ENCODE results near the gene CTSV.
A peak's percentile ranks its signal among the peaks of the same experiment; 100 is the strongest.
"Not testable (repeated sequence)": the region's sequence is repeated elsewhere in the genome, so short reads cannot be mapped to it uniquely, and the experiment has no call there.

The CTSV gene

DNA sequence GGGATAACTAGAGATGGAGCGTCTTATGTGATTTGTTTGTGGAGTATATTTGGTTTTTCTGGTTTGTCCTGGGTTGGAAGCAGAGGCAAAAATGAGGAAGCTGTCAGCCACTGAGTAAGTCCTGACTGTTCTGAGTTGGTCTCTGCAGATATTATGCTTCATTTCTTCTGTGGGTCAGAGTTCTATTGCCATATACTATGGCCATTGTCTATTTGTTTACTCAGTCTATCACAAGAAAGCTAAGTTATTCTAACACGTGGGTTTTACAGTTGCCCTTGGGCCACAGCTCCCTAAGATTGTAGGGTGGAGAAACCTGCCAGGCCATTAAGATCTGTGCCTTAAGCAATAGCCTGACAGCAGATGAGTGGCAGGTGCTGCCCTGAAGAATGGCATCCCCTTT, 3.0 kb upstream of the CTSV start:
- no peak for DNase-seq (ENCODE audit: low read depth in 2 of 2)

DNA sequence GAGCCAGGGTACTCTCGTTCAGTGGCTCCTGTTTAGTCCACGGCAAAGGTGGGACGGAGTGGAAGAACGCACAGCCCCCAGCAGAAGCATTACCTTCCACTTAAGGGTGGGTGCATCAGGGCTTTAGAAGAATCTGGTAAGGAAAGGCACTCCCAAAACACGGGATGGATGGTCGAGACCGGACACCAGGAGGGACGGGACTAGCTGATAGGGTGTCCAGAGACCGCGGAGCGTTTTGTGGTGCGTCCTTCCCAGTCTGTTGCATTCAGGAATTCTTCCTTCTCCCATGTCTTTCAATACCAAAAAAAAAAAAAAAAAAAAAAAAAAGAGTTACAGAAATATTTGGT, 545 bp upstream of the CTSV start:
- no peak for DNase-seq (ENCODE audit: low read depth in 2 of 2)

DNA sequence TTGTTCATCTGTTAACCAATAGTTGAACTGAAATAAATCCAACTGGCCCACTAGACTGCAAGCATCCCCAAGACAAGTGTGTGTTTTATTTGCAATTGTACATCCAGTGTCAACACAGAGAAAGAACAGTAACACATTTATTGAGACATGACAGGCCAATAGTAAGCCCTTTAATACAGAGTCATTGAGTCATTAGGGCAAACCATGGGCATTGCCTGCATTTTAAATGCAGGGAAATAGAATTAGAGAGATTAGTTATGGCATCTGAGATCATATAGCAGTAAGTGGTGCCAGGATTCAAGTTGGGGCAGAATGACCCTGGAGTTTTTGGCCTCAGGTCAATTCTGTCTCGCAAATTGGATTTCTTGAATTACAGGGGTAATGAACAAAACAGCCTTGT, 15.4 kb downstream of the CTSV start:
- DNase-seq (ENCODE audit: low read depth in 2 of 2): not testable (repeated sequence)

DNA sequence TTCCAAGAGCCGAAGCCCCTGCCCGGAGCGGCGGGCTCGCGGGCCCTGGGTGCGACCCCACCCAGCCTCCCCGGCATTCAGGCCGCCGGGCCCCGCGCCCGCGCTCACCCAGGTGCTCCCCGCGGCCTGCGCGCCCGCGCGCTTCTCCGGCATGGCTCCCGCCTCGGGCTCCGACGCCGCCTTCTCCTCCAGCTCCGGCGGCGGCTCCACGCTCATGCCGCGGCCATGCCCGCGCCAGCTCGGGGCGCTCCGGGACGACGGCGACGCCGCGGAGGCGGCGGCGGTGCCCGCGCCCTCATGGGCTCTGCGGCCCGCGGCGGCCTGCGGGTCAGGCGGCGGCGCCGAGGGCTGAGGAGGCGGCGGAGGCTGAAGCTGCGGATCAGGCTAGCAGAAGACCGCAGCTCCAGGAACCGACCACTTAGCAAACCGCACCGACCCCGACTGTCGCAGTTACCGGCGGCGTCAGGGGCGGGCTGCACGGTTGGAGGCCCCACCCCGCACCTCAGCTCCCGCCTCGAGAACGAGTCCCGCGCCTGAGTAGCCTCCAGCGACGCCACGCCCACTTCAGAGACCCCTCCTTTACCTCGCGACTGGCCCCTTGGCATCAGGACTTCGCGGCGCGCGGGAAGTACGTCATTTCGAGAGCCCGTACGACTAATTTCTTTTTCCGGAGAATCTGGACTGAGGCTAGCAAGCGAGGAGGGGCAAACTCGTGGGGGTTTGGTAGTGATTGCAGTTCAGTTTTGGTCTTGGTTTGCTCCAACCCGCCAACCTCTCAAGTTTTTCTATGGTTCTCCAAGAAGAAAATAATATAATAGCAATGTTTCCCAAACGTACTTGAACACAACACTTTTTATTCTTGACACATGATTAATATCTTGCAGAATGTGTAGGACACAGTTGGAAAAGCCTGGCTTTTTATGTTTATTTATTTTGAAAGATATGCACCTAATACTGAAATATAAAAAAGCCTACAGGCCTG, 25.5 kb downstream of the CTSV start:
- DNase-seq (ENCODE audit: low read depth in 2 of 2): peak; percentile 62 to 64

DNA sequence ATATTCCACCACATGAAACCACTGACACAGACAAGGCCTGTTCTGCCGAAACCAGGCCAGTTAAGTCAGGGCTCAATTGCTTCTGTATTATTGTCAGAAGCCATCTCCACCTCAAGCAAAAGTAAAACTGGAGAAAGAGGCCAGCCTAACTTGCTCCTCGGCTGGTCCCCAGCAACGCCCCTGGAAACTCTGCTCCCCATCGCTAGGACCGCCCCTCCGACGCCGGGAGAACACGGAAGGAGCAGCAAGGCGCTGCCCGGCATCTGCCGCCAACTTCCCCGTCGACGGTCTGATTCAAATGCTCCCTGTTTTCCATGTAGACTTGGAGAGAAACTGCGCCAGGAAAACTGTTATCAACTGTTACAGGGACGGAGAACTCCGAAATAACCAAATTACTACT, 26.3 kb downstream of the CTSV start:
- not testable (repeated sequence) for DNase-seq (ENCODE audit: low read depth in 2 of 2)

DNA sequence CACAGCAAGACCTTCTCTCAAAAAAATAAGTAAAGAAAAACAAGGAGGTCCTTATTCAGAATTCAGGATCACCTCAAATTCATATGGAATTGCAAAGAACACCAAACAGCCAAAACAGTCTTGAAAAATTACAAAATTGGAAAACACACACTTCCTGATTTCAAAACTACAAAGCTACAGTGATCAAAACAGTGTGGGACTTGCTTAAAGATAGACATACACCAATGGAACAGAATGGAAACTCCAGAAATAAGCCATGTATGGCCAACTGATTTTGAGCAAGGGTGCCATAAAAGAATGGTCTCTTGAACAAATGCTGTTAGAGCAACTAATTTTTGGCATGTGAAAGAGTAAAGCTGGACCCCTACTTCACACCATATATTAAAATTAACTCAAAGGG, 36.7 kb downstream of the CTSV start:
- DNase-seq (ENCODE audit: low read depth in 2 of 2): not testable (repeated sequence)

DNA sequence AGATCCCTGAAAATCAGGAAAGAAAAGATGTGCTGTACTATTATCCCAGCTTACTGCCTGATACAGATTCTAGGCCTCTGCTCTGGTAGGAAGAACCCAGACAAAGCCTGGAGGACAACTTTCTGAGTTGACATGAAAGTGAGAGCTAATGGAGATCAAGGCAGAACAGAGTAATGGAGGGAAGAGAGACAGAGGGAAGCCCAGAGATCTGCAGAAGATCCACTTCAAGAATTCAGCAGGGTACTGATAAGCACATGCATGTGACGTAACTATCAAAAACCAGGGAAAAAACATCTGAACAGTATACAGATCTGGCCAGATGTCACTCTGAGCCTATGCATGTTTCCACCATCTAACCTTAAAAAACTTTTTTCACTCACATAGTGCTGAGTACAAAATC, 37.6 kb downstream of the CTSV start:
- DNase-seq (ENCODE audit: low read depth in 2 of 2): not testable (repeated sequence)

DNA sequence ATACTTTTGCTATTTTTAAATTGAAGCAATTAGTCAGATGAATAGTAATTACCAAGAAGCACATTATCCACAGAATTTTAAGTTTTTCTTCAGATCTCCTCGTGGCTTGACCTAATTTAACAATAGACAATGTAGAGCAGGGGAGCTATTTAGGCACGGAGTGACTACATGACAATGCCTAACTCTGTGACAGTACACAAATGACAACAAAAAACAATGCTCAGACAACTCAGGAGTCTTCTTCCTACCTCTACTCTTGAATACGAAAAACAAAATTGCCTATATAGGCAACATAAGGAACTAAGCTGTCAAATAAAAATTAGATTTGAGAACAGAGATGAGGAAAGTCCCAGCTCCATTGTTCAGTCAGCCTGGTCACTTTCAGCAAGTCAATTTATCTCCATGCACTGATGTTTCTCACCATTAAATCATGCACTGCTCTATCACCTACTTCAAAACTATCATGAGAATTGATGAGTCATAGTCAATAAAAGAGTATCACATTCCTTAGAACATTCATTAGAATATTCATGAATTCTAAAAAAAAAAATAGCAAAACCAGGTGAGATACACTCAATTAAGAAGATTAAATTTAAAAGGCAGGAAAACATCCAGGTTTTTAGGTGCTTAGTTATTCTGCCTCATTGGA, 38.7 kb downstream of the CTSV start:
- DNase-seq (ENCODE audit: low read depth in 2 of 2): not testable (repeated sequence)

DNA sequence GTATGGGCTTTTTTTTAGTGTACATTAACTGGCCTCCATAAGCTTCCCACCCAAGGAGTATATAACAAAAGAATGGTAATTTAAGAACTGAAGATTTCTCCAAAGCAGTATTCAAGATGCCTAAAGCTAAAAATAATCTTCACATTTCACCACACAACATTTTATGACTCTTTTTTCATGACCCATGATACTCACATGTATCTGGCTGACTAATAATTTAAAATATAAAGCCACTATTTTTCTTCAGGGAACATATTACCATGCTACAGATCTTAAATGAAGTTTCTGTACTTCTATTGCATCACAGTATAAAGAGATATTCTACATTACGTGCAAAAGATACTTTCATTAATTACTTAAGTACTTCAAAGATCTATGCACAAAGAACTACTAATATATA, 39.2 kb downstream of the CTSV start:
- not testable (repeated sequence) for DNase-seq (ENCODE audit: low read depth in 2 of 2)

DNA sequence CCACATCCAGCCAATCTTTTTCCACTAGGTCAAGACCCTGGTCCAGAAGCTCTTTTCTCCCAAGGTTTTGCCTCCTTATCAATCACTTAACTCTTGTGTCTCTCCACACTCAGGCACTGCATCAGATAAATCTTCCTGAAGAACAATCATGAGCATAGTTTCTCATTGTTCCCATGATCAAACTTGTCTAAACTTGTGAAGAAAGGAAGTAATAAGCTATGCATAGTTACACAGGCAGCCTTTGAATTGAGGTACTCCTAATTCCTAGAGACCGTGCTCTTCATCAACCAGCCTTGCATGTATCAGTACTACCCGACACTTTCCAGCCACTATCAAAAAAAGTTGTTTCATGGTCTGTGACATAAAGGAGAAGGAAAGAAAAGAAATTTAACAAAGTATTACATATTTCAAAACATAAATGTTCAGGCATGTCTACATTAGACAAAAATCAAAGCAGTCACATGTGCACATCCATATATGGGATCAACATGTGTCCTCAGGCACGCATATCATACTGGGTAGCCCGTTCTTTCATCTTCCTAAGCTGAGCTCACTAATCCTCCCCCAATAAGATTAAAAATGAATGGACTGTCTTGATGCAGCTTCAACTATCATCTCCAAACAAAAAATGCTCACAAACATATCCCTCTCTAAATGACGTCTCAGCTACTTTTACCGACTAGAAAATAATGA, 41.8 kb downstream of the CTSV start:
- DNase-seq (ENCODE audit: low read depth in 2 of 2): not testable (repeated sequence)

DNA sequence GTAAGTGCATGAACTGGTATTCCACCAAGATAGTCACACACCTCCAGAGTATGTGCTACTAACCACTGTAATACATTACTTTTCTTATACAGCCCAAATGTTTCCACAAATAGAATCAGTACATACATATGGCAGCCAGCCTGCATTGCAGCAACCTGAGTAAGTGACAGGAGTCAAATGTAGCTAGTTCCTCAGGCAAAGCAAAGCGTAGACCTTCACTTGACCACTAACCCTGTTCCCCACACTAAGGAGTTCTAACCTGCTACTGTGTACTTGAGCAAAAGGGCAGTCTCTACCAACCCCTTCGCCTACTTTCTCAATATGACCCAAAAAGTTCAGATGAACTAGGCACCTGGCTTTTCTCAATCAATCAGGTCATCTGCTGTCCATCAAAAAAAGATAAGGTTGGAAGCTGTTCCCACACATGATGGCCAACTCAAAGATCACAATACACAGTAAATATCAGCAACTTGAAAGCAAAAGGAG, 44.4 kb downstream of the CTSV start:
- not testable (repeated sequence) for DNase-seq (ENCODE audit: low read depth in 2 of 2)

DNA sequence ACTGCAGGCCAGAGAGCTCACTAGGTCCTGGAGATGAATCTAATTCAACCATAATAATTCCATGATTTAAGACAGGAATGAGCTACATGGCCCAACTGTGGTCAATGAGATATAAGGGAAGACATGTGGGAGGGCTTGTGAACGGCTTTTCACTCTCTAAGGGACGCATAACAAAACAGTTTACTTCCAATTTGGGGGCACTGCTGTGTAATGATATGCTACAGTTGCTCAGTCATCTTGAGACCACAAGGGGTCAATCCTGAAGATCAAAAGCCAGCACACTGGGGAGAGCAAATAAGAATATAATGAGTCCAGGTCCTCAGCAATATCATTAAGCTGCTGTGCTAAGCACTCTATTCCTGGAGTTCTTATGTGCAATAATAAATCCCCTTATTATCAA, 46.6 kb downstream of the CTSV start:
- not testable (repeated sequence) for DNase-seq (ENCODE audit: low read depth in 2 of 2)

DNA sequence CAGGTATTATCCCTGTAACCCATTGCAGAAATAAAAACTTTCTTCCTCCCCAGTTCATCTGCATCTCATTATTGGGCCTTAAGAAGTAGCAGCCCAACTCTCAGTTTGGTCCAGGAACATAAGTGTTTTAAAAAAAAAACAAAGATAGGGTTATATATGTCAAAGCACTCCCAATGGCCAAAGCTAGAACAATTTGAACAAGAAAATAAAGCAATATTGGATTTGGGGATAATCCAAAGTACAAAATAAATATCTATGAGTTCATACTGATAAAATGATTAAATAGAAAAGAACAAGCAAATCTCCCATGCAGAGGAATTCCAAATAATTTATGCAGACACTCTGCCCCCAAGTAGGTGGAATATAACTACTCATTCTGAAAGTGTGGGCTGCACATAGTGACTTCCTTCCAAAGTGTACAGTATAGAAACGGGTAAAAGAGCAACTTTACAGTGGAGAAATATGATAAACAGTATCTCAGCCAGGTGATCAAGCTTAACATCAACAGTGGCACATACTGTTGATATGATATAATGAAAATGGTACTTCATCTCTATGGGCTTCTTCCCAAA, 49.1 kb downstream of the CTSV start:
- DNase-seq (ENCODE audit: low read depth in 2 of 2): not testable (repeated sequence)

DNA sequence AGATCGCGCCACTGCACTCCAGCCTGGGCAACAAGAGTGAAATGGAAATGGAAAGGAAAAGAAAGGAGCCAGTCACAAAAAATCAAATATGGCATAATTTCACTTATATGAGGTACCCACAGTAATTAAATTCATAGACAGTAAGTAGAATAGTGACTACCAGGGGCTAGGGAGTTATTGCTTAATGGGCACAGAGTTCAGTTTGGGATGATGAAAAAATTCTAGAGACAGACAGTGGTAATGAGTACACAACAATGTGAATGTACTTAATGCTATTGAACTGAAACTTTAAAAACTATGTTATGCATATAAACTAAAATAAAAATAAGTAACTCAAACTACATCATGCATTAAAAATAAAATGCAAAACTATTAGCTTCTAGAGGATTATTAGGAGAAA, 54.1 kb downstream of the CTSV start:
- not testable (repeated sequence) for DNase-seq (ENCODE audit: low read depth in 2 of 2)

DNA sequence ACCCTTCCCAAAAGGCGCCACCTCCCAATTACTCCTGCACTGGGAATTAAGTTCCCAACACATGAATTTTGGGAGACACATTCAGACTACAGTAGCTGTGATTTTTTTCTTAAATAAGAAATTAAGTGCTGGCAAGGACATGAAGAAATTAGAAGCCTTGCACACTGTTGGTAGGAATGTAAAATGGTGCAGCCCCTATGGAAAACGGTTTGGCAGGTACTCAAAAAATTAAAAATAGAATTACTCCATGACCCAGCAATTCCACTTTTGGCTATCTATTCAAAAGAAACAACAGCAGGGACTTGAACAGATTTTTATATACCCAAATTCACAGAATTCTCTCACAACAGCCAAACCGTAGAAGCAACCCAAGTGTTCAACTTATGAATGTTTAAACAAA, 54.8 kb downstream of the CTSV start:
- not testable (repeated sequence) for DNase-seq (ENCODE audit: low read depth in 2 of 2)

DNA sequence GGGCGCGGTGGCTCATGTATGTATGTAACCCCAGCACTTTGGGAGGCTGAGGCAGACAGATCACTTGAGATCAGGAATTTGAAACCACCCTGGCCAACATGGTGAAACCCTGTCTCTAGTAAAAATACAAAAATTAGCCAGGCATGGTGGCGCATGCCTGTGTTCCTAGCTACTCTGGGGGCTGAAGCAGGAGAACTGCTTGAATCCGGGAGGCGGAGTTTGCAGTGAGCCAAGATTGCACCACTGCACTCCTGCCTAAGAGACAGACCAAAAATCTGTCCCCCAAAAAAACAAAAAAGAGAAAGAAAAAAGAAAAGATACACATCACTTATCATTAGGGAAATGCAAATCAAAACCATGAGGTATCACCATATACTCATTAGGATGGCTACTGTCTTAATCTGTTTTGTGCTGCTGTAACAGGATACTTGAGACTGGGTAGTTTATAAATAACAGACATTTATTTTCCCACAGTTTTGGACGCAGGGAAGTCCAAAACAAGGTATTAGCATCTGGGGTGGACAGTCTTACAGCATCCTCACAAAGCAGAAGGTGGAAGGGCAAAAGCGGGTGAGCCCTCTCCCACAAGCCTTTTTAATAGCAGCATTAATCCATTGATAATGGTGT, 55.3 kb downstream of the CTSV start:
- not testable (repeated sequence) for DNase-seq (ENCODE audit: low read depth in 2 of 2)

All from stimulated activated CD8-positive, alpha-beta memory T cell treated with anti-CD3 and anti-CD28 coated beads, Interleukin-7, amount 100 ng/mL, for 4 hours (primary cell).